Osteocyte (in vitro differentiated cells): ENCODE measurements around the gene CCN5. TPM values are rescaled to one million over a fixed set of nuclear protein-coding genes. Genes with fewer than 3 reads are reported as not detected.

Experiments
- DNase-seq: peaks from one replicate; pipeline ENCODE4 v3.0.0; 2021; ENCODE audit warnings: mixed read lengths; ENCODE audit not compliant: unreplicated experiment; ENCODE audit errors: extremely low spot score
- H3K27ac Mint-ChIP-seq: one replicate; pipeline ENCODE4 v1.8.0; 2021; ENCODE audit warnings: mild to moderate bottlenecking, mixed read lengths; ENCODE audit not compliant: unreplicated experiment
- H3K27me3 Mint-ChIP-seq: one replicate; pipeline ENCODE4 v1.8.0; 2021; ENCODE audit warnings: mixed read lengths; ENCODE audit not compliant: unreplicated experiment
- H3K36me3 Mint-ChIP-seq: one replicate; pipeline ENCODE4 v1.8.0; 2021; ENCODE audit warnings: mixed read lengths; ENCODE audit not compliant: unreplicated experiment
- H3K4me1 Mint-ChIP-seq: one replicate; pipeline ENCODE4 v1.8.0; 2021; ENCODE audit warnings: mixed read lengths; ENCODE audit not compliant: unreplicated experiment
- H3K4me3 Mint-ChIP-seq: one replicate; pipeline ENCODE4 v1.8.0; 2021; ENCODE audit warnings: mild to moderate bottlenecking, moderate library complexity, mixed read lengths; ENCODE audit not compliant: unreplicated experiment
- H3K9me3 Mint-ChIP-seq: one replicate; pipeline ENCODE4 v1.8.0; 2021; ENCODE audit warnings: mixed read lengths; ENCODE audit not compliant: unreplicated experiment
- total RNA-seq: library from RNA; stranded (reverse); gene quantifications from 2 replicates; pipeline ENCODE4 v1.2.1, GENCODE V29; 2021
- TF ChIP-seq, protein P1 (sequence below): fragments of 200-600 bp; sonication (generic); IDR thresholded peaks from 2 replicates; pipeline ENCODE4 v1.5.0; 2021; ENCODE audit warnings: antibody characterized with exemption, mild to moderate bottlenecking, moderate library complexity

The CCN5 gene
- total RNA-seq, 1 donor from 2014 or later = 18.2 TPM

GRCh38 chr20:44709797-44710196 lies 5.4 kb upstream of the CCN5 start:
- Mint-ChIP-seq H3K36me3 (peaks cover 3% of the 10 kb centered on the region), H3K9me3 (no peaks in the 10 kb centered on the region), H3K4me1 (peaks cover 68% of the 10 kb centered on the region), H3K27me3 (no peaks in the 10 kb centered on the region), H3K27ac (no peak overlapping the region), H3K4me3 (no peak overlapping the region)
- TF ChIP-seq, protein P1, sequence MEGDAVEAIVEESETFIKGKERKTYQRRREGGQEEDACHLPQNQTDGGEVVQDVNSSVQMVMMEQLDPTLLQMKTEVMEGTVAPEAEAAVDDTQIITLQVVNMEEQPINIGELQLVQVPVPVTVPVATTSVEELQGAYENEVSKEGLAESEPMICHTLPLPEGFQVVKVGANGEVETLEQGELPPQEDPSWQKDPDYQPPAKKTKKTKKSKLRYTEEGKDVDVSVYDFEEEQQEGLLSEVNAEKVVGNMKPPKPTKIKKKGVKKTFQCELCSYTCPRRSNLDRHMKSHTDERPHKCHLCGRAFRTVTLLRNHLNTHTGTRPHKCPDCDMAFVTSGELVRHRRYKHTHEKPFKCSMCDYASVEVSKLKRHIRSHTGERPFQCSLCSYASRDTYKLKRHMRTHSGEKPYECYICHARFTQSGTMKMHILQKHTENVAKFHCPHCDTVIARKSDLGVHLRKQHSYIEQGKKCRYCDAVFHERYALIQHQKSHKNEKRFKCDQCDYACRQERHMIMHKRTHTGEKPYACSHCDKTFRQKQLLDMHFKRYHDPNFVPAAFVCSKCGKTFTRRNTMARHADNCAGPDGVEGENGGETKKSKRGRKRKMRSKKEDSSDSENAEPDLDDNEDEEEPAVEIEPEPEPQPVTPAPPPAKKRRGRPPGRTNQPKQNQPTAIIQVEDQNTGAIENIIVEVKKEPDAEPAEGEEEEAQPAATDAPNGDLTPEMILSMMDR = no peak
- DNase-seq = no peak

GRCh38 chr20:44711237-44711636 lies 3.9 kb upstream of the CCN5 start:
- H3K4me3 Mint-ChIP-seq = no peak overlapping the region
- no peak overlapping the region for H3K27ac Mint-ChIP-seq
- DNase-seq = no peak
- H3K9me3 Mint-ChIP-seq = no peaks in the 10 kb centered on the region
- peaks cover 3% of the 10 kb centered on the region for H3K36me3 Mint-ChIP-seq
- H3K27me3 Mint-ChIP-seq = no peaks in the 10 kb centered on the region
- TF ChIP-seq, protein P1 = no peak
- H3K4me1 Mint-ChIP-seq = peaks cover 68% of the 10 kb centered on the region

DNA sequence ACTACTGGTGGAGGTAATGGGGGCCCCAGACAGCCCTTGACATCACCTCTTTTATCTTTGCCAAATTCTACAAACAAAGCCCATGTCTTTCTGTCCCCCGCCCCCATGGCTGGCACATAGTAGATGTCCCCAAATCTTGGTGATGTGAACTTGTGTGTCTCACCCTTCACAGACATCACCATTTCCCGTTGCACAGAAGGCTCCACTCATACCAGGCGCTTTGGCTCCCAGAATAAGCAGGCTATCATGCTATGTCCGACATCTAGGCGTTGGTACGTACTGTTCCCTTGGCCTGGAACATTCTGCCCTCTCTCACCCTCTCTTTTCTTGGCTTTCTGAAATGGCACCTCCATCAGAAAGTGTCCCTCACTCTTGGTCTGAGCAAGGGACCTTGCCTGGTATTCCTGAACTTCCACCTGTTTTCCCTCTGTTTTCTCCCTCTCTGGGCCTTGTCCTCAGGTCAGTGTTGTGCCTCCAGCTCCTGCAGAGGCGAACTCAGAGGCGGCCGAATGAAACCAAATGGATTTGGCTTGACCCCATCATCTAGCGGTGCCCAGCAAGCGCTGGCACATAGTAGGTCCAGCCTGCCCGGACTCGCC lies 968 bp upstream of the CCN5 start:
- Mint-ChIP-seq H3K27me3 (no peaks in the 10 kb centered on the region), H3K27ac (peak overlapping the region; percentile 88), H3K9me3 (no peaks in the 10 kb centered on the region), H3K4me3 (no peak overlapping the region), H3K4me1 (peaks cover 61% of the 10 kb centered on the region), H3K36me3 (peaks cover 3% of the 10 kb centered on the region)
- TF ChIP-seq, protein P1 = no peak
- DNase-seq = no peak

DNA sequence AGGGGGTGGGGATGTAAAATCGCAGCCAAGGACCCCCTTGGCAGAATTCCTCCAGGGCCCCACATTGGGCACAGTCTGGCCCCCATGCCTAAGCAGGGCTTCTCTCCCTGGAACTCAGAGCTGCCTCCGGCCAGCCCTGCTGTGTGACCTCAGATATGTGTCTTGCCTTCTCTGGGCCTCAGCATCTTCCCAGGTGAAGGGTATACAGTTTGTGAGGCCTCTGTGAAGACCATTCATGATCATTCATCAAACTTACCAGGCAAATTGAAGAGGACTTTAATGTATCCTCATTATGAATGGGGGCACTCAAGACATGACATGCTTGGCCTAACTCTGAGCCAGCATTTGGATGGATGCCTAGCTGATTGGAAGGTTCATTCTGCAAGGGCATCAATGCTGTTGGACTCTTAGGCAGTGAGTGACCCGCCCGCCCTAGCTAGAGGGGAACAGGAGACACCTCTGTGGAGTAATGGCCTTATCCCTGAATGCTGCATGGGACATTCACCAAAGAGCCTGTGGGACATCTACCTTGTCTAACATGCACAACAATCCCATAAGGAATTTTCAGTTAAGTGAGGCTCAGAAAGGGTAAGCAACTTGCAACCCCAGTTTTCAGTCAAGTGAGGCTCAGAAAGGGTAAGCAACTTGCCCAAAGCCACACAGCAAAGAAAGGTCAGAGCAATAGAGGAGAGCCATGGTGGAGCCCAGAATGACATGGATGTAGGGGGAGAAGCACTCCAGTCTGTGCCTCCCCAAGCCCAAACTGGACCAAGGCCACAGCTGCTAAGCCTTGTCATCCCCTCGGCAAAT lies 535 bp downstream of the CCN5 start:
- Mint-ChIP-seq H3K9me3 (no peaks in the 10 kb centered on the region), H3K4me1 (peaks cover 69% of the 10 kb centered on the region), H3K27me3 (no peaks in the 10 kb centered on the region), H3K36me3 (peaks cover 3% of the 10 kb centered on the region), H3K27ac (peak overlapping the region; percentile 88), H3K4me3 (no peak overlapping the region)
- DNase-seq = no peak
- TF ChIP-seq, protein P1 = no peak
